MG63 (cell line): ENCODE results near the gene RNF113A. TPM values are rescaled to one million over a fixed set of nuclear protein-coding genes. Genes with fewer than 3 reads are reported as not detected.
"Not testable (repeated sequence)": the region's sequence is repeated elsewhere in the genome, so short reads cannot be mapped to it uniquely, and the experiment has no call there.

Source experiments
- DNase-seq: peaks from one replicate; pipeline ENCODE4 v3.0.0-alpha.2; 2020
- H3K27me3 ChIP-seq: fragments of 250-450 bp; sonication (Bioruptor Pico); 2 replicates; pipeline ENCODE4 v1.5.1; 2020; ENCODE audit warnings: mild to moderate bottlenecking, moderate library complexity
- H3K36me3 ChIP-seq: fragments of 250-450 bp; sonication (Bioruptor Pico); 2 replicates; pipeline ENCODE4 v1.5.1; 2020; ENCODE audit warnings: mild to moderate bottlenecking, moderate library complexity
- H3K4me3 ChIP-seq: fragments of 250-450 bp; sonication (Bioruptor Pico); 2 replicates; pipeline ENCODE4 v1.5.1; 2020; ENCODE audit warnings: mild to moderate bottlenecking, moderate library complexity
- H3K9me3 ChIP-seq: fragments of 250-450 bp; sonication (Bioruptor Pico); 2 replicates; pipeline ENCODE4 v1.5.1; 2020; ENCODE audit warnings: mild to moderate bottlenecking, moderate library complexity
- total RNA-seq: library from RNA; depleted of rRNA; stranded (reverse); fragments of >200 nt; shearing (Covaris generic); gene quantifications from 2 replicates; pipeline ENCODE4 v1.2.3, GENCODE V29; 2014; ENCODE audit warnings: low replicate concordance; rRNA removed

The RNF113A gene
- 10.1 and 10.4 TPM in 2 replicates for total RNA-seq

GRCh38 chrX:119871599-119872395 is at the start of gene RNF113A, which contains the start of gene NDUFA1:
Gene RNF113A (minus strand): TSS chrX:119871733. CDS start chrX:119871613, 120 bp downstream.
Gene NDUFA1 (plus strand): TSS chrX:119871832. CDS start chrX:119871912, 80 bp downstream.
- Histone ChIP-seq H3K4me3 (peak within 1 kb of the TSS; percentile 80), H3K27me3 (no peaks in the 10 kb centered on the region), H3K36me3 (peaks cover 3% of the 10 kb centered on the region; the same call in 1 of the 2 replicates), H3K9me3 (no peaks in the 10 kb centered on the region)
- peak; percentile 85 for DNase-seq

DNA sequence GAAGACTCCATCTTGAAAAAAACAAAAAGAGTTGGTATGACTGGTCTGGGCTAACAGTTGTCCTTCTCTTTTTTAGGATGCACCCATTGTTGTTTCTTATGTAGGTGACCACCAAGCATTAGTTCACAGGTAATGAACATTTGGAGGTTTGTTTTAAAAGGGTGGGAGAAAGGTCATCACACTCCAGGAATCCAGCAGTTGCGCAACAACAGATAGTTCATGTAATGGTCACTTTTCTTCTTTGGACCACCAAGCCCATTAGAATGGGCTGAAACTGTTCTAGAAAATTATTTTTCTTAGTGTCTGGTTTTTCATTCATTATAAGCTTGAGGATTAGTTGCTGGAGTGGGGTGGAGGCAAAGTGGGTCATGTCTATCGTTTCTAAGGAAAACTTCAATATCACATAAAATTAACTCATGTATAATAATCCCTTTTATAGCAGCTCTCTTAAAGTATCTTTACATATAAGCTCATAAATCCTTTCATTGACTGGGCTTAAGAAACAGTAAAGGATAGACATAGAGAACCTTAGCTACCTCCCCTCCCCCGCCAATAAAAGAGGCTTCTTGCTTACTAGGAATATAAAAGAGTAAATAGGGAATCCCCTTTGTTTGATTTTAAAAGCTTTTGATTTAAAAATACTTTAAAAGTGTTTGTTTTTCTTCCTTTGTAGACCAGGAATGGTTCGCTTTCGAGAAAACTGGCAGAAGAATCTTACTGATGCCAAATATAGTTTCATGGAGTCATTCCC is 48.5 kb upstream of the RNF113A start:
- no peak for DNase-seq
- no peak overlapping the region for H3K4me3 ChIP-seq

GRCh38 chrX:119917877-119918276 is 46.3 kb upstream of the RNF113A start:
- Histone ChIP-seq H3K4me3 (no peak overlapping the region), H3K9me3 (no peaks in the 10 kb centered on the region), H3K36me3 (no peaks in the 10 kb centered on the region), H3K27me3 (no peaks in the 10 kb centered on the region)
- DNase-seq, result no peak

More for the DNA sequence above, 48.5 kb upstream of the RNF113A start:
- no peaks in the 10 kb centered on the region for H3K27me3 ChIP-seq
- H3K9me3 ChIP-seq, result no peaks in the 10 kb centered on the region
- no peaks in the 10 kb centered on the region for H3K36me3 ChIP-seq

DNA sequence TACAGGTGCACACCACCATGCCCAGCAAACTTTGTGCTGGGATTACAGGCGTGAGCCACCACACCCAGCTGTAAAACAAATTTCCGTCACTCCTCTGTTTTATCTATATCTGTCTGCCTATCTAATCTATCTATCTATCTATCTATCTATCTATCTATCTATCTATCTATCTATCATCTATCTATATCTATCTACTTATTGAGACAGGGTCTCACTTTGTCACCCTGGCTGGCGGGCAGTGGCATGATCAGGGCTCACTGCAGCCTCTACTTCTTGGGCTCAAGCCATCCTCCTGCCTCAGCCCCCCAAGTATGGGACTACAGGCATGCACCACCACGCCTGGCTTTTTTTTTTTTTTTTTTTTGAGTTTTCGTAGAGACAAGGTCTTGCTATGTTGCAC is 44.8 kb upstream of the RNF113A start:
- no peak overlapping the region for H3K4me3 ChIP-seq
- H3K9me3 ChIP-seq, result no peaks in the 10 kb centered on the region
- no peaks in the 10 kb centered on the region for H3K27me3 ChIP-seq
- no peaks in the 10 kb centered on the region for H3K36me3 ChIP-seq
- DNase-seq, result no peak

- no peaks in the 10 kb centered on the region for H3K9me3 ChIP-seq
- no peak overlapping the region for H3K4me3 ChIP-seq
- DNase-seq, result no peak
- no peaks in the 10 kb centered on the region for H3K27me3 ChIP-seq
- H3K36me3 ChIP-seq, result no peaks in the 10 kb centered on the region
These were observed 29.4 kb upstream of the RNF113A start for GRCh38 chrX:119900976-119901375.

- no peak for DNase-seq
- H3K27me3 ChIP-seq, result no peaks in the 10 kb centered on the region
- no peak overlapping the region for H3K4me3 ChIP-seq
- H3K9me3 ChIP-seq, result no peaks in the 10 kb centered on the region
- no peaks in the 10 kb centered on the region for H3K36me3 ChIP-seq
These were observed 27.6 kb upstream of the RNF113A start for GRCh38 chrX:119899125-119899524.

DNA sequence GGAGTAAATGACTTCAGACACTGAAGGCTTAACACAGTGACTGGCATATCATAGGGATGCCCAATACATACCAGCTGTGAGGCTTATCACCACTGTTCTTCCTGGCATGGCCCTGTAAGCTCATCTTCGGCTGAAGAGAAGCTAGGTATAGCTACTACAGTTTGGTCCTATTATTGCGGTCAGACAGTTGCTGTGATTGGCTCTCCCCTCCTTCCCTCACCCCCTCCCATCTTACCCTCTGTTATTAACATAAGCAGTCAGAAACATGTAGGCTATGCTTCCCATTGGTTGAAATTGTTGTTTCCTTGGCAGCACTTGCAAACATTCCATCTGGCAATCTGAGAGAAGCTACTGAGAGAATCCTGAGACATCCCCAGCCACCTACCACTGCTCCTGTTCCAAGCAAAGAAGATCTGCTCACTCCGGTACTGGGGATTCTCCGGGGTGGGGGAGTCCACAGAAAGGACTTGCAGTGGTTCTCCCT is 24.4 kb upstream of the RNF113A start, which contains the start of gene AKAP14:
AKAP14 (plus strand) TSS at position 51 of the 484 bp plus-strand sequence. CDS start 7,331 bp downstream, outside the sequence.
- no peaks in the 10 kb centered on the region for H3K36me3 ChIP-seq
- no peaks in the 10 kb centered on the region for H3K9me3 ChIP-seq
- no peaks in the 10 kb centered on the region for H3K27me3 ChIP-seq
- no peak within 1 kb of the TSS for H3K4me3 ChIP-seq
- no peak for DNase-seq

DNA sequence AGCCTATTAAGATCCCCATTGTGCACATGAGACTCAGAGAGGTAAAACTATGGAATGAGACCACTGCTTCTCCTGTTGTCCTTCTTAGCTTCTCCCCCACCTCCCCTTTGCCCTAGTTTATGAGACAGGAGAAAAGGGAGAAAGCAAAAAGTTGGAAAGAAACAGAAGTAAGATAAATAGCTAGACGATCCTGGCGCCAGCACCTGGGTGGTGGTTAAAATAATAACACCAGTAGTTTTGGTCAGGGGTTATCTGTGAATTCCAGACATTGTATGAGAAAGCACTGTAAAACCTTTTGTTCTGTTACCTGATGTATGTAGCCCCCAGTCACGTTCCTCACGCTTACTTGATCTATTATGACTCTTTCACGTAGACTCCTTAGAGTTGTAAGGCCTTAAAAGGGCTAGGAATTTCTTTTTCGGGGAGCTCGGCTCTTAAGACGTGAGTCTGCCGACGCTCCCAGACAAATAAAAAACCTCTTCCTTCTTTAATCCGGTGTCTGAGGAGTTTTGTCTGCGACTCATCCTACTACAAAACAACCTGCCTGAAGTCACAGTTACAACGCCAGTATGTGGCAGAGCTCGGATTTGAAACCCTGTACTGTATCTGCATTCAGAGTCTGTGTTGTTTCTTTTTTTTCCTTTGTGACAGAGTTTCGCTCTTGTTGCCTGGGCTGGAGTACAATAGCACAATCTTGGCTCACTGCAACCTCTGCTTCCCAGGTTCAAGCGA is 20.6 kb upstream of the RNF113A start:
- not testable (repeated sequence) for H3K36me3 ChIP-seq, H3K9me3 ChIP-seq, DNase-seq, H3K4me3 ChIP-seq, H3K27me3 ChIP-seq

- H3K36me3 ChIP-seq, H3K27me3 ChIP-seq, H3K9me3 ChIP-seq, DNase-seq, H3K4me3 ChIP-seq: not testable (repeated sequence)
These were observed 19.1 kb upstream of the RNF113A start for GRCh38 chrX:119890626-119891025.

DNA sequence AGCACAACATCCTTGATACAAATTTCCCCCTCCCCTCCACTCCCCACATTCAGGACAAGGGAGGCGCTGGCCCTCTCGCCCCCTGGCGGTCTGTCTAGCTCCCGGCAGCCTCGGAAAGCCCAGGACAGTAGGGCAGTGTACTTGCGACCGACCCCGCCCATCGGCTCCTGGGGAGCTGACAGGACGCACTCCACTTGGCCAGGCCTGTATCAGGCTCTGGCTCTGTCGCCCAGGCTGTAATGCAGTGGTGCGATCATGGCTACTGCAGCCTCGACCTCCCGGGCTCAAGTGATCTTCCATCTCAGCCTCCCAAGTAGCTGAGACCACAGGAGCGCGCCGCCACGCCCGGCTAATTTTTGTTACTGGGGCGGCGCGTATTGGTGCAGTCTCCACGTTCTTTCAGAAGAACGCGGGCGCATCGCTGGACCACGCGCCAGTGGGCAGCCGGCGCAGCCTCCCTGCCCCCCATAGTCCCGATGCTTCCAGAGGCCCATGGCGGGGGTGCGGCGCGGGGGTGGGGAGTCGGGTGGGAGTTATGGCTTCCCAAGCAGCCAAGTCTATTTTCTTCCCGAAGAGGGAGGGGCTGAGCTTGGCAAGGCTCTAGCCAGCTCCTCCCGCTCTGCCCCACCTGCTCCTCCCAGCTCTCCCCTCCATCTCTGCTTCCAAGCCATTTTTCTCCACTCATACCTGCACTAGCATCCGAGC is 16.3 kb upstream of the RNF113A start:
- peak; percentile 59 for DNase-seq
- Histone ChIP-seq H3K4me3 (no peak overlapping the region), H3K36me3 (no peaks in the 10 kb centered on the region), H3K9me3 (no peaks in the 10 kb centered on the region), H3K27me3 (no peaks in the 10 kb centered on the region)

DNA sequence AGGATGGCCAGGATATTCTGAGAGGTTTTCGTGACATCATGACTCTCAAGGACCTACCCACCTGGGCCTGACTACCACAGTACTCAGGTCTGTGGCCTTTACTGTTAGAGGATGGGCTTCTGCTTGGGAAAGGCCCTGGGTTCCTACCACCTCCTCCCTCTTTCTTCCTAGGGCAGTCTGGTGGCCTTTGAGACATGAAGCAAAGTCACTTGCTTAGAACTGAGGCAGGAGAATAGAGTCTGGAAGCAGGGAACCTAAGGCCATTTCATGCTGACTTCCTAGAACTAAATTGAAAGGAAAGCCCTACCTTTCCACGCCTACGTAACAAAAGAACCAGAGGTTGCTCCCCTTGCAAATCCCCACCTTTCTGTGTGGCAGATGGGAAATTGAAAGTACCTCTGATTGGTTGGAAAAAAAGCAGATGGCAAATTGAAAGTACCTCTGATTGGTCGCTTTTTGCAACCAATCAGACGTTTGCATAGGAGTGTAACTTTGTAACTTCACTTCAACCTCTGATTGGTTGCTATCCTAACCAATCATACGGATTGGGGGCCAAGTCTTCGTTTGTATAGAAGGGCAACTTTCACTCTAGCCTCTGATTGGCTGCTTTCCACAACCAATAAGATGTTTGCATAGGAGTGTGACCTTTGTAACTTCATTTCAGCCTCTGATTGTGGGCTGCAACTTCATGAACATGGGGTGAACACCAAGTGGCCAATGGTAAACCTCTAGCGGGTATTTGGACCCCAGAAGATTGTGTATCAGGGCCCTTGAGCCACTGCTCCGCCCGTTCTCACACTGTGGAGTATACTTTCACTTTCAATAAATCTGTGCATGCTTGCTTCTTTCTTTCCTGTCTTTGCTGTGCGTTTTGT is 14.3 kb upstream of the RNF113A start:
- Histone ChIP-seq H3K27me3 (no peaks in the 10 kb centered on the region), H3K36me3 (no peaks in the 10 kb centered on the region), H3K4me3 (no peak overlapping the region), H3K9me3 (no peaks in the 10 kb centered on the region)
- peak; percentile 11 for DNase-seq

DNA sequence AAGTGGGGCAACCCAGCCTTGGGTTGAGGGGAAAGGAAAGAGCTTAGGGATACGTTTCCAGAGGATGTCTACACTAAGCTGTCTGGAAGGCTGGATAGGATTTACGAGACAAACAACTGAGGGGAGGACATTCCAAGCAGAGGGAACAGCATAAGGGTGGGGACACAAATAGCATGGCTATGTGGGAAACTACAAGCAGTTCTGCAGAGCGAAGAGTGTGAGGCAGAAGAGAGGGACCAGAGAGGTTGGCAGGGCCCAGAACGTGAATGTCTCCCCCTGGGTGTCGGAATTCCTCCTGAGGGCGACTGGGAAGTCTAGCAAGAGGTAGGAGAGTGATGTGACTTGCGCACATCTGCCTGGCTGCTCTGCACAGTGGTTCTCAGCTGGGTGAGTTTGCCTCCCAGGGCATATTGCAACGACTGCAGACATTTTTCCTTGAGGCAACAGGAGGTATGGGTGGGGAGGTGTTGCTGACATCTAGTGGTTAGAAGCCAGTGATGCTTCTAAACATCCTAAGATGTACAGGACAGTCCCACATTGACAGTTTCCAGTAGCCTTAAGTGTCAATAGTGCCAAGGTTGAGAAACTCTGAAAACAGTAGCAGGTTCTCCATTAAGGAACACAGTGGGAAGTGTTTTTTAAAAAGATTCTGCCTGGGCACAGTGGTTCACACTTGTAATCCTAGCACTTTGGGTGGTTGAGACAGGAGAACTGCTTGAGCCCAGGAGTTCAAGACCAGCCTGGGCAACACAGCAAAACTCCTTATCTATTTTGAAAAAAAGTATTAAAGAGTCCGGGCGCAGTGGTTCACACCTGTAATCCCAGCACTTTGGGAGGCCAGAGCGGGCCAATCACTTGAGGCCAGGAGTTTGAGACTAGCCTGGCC is 9.3 kb upstream of the RNF113A start:
- H3K9me3 ChIP-seq, result no peaks in the 10 kb centered on the region
- H3K27me3 ChIP-seq, result no peaks in the 10 kb centered on the region
- no peak overlapping the region for H3K4me3 ChIP-seq
- 0 out of 2 replicates have a peak, but pooled peaks cover 4% of the 10 kb centered on the region for H3K36me3 ChIP-seq
- peak; percentile 7 for DNase-seq

GRCh38 chrX:119880076-119880475 is 8.5 kb upstream of the RNF113A start:
- no peaks in the 10 kb centered on the region for H3K9me3 ChIP-seq
- H3K27me3 ChIP-seq, result no peaks in the 10 kb centered on the region
- DNase-seq, result no peak
- H3K4me3 ChIP-seq, result no peak overlapping the region
- 0 out of 2 replicates have a peak, but pooled peaks cover 4% of the 10 kb centered on the region for H3K36me3 ChIP-seq

DNA sequence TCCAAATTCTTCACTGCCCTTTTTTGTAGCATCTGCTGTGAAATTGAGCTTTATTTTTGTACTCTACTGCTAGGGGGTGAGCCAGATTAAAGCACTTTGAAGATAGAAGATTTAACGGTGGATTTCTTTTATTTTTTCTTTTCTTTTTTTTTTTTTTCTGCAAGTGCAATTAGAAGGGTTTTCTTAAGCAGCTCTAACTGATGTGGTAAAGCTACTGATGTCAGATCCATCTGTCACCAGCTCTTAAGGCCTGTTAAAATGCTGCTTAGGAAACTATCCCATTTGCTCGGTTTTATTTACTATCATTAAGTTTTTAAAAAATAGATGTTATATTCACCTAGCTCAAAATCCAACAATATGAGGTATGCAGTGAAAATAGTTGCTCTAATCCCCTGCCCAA is 7.2 kb upstream of the RNF113A start:
- H3K27me3 ChIP-seq, result no peaks in the 10 kb centered on the region
- DNase-seq, result no peak
- H3K36me3 ChIP-seq, result peaks cover 4% of the 10 kb centered on the region; the same call in 1 of the 2 replicates
- H3K9me3 ChIP-seq, result no peaks in the 10 kb centered on the region
- H3K4me3 ChIP-seq, result no peak overlapping the region
